Transverse colon (tissue), 4 donors: ENCODE measurements around the gene RCC2. TPM values are rescaled to one million over a fixed set of nuclear protein-coding genes. Genes with fewer than 3 reads are reported as not detected.

Source experiments
- DNase-seq: peaks from one replicate; pipeline ENCODE4 v3.0.0-alpha.2; 2019
- H3K27ac ChIP-seq, 4 donors: fragments of 200-600 bp; sonication (generic); 2 replicates each; pipeline ENCODE4 v1.5.1; 2016 to 2018; ENCODE audit warnings: inconsistent platforms in 4 of 4
- H3K27me3 ChIP-seq: fragments of 200-600 bp; sonication (generic); 2 replicates; pipeline ENCODE4 v1.5.1; 2017; ENCODE audit warnings: inconsistent platforms
- H3K36me3 ChIP-seq, 4 donors: fragments of 200-600 bp; sonication (generic); 2 replicates each; pipeline ENCODE4 v1.5.1; 2017 to 2019; ENCODE audit warnings: inconsistent platforms in 4 of 4
- H3K4me1 ChIP-seq, 4 donors: fragments of 200-600 bp; sonication (generic); 2 replicates each; pipeline ENCODE4 v1.5.1; 2017 to 2020; ENCODE audit warnings: inconsistent platforms in 4 of 4
- H3K4me3 ChIP-seq, 4 donors: fragments of 200-600 bp; sonication (generic); 1 replicate in 1 of 4; 2 replicates in 3 of 4; pipeline versions ENCODE4 v1.5.1 to v1.6.1; 2017 to 2019; ENCODE audit warnings: inconsistent platforms in 4 of 4
- H3K9me3 ChIP-seq, 2 donors: fragments of 200-600 bp; sonication (generic); 2 replicates each; pipeline ENCODE4 v1.5.1; 2017 to 2019; ENCODE audit warnings: inconsistent platforms in 2 of 2
- CTCF ChIP-seq, 5 experiments: fragments of 200-600 bp in 3 of 5; fragments of 450-650 bp in 2 of 5; sonication (generic) in 3 of 5; IDR thresholded peaks; 1 replicate in 2 of 5; 2 replicates in 3 of 5; pipeline ENCODE4 v1.5.1; 2016 to 2017; ENCODE audit warnings: antibody characterized with exemption in 5 of 5, inconsistent platforms in 3 of 5, mild to moderate bottlenecking in 2 of 5, moderate library complexity in 1 of 5
- EP300 ChIP-seq: sonication (generic); formaldehyde crosslinking; IDR thresholded peaks from one replicate; pipeline ENCODE4 v1.6.1; 2017; ENCODE audit warnings: antibody characterized with exemption, low read depth
- POLR2A ChIP-seq: fragments of 450-650 bp; IDR thresholded peaks from one replicate; pipeline ENCODE4 v1.6.1; 2016; ENCODE audit warnings: antibody characterized with exemption, mild to moderate bottlenecking, moderate library complexity
- POLR2AphosphoS5 ChIP-seq, 3 donors: sonication (generic); formaldehyde crosslinking; IDR thresholded peaks; one replicate each; pipeline ENCODE4 v1.6.1; 2016; ENCODE audit warnings: antibody characterized with exemption in 3 of 3
- whole genome bisulfite sequencing, 2 donors: methylation state at CpG; one replicate each; pipeline ENCODE4 v1.1.5; 2018; ENCODE audit warnings: low coverage in 1 of 2; 5-methylcytosine and 5-hydroxymethylcytosine counted together
- in situ Hi-C, 4 donors: fragments of 200-750 bp; cut with MboI; loops; one replicate each; pipeline versions ENCODE4 v1.15.0 to v1.15.1; 2017; ENCODE audit warnings: low sequenced_read_pairs in 3 of 4, low pct_ligation_motif_present in 1 of 4, low pct_unique_long_range_greater_than_20kb in 1 of 4
- intact Hi-C: fragments of 100-400 bp; cut with DNase I; formaldehyde crosslinking; loops from one replicate; pipeline ENCODE4 v1.15.1; 2023; ENCODE audit warnings: low total_unique reads
- total RNA-seq, 4 donors: library from RNA; depleted of rRNA; stranded (reverse); fragments of >200 nt; gene quantifications; one replicate each; pipeline ENCODE4 v1.1.0, GENCODE V29; 2016

RCC2 gene
- total RNA-seq, 4 donors from 2014 or later, result 22.0 to 82.2 (median 25.3) TPM

- no peaks in the 10 kb centered on the region for H3K9me3 ChIP-seq
- intact Hi-C loops, result no loop called here
Observed at GRCh38 chr1:17434601-17435000, 4.9 kb downstream of the RCC2 start.

GRCh38 chr1:17434016-17434415 is 5.5 kb downstream of the RCC2 start:
- no peaks in the 10 kb centered on the region for H3K9me3 ChIP-seq
- H3K27me3 ChIP-seq, result no peaks in the 10 kb centered on the region
- H3K4me3 ChIP-seq, result no peak overlapping the region
- DNase-seq, result no peak
- in situ Hi-C loops (no loop called here), intact Hi-C loops (no loop called here)
- WGBS, 2 donors, result 72 to 83% methylated on average over 2 to 3 of the region's 3 CpGs
- TF ChIP-seq EP300 (no peak), POLR2AphosphoS5 (IDR thresholded peaks at IDR 0.05) (no peak), POLR2A (no peak), CTCF (IDR thresholded peaks at IDR 0.05) (no peak)
- no peak overlapping the region for H3K27ac ChIP-seq
- H3K4me1 ChIP-seq, result peaks cover 5 to 66% (median 19%) of the 10 kb centered on the region in 4 donors
- peaks cover 0 to 3% (median 0%) of the 10 kb centered on the region in 4 donors for H3K36me3 ChIP-seq

More at GRCh38 chr1:17434601-17435000, 4.9 kb downstream of the RCC2 start:
- H3K27ac ChIP-seq, result no peak overlapping the region
- H3K4me3 ChIP-seq, result no peak overlapping the region
- H3K4me1 ChIP-seq, result peaks cover 5 to 60% (median 18%) of the 10 kb centered on the region in 4 donors
- TF ChIP-seq EP300, result no peak
- no peak for TF ChIP-seq POLR2AphosphoS5 (IDR thresholded peaks at IDR 0.05)
- no peak for TF ChIP-seq POLR2A
- no peak for TF ChIP-seq CTCF (IDR thresholded peaks at IDR 0.05)
- peaks cover 0 to 3% (median 0%) of the 10 kb centered on the region in 4 donors for H3K36me3 ChIP-seq
- 68% methylated on average over 9 of the region's 9 CpGs; no CpG with 5 or more reads in 1 of the 2 donors for WGBS, 2 donors
- no peaks in the 10 kb centered on the region for H3K27me3 ChIP-seq
- in situ Hi-C loops, result no loop called here
- DNase-seq, result no peak

GRCh38 chr1:17433261-17433660 is 6.2 kb downstream of the RCC2 start:
- no peak overlapping the region for H3K27ac ChIP-seq
- TF ChIP-seq POLR2AphosphoS5 (IDR thresholded peaks at IDR 0.05), result no peak
- TF ChIP-seq CTCF (IDR thresholded peaks at IDR 0.05), result no peak
- TF ChIP-seq EP300, result no peak
- no peak for TF ChIP-seq POLR2A
- in situ Hi-C loops (no loop called here), intact Hi-C loops (no loop called here)
- no peak overlapping the region for H3K4me3 ChIP-seq
- WGBS, 2 donors, result 93% methylated on average over 13 of the region's 13 CpGs; no CpG with 5 or more reads in 1 of the 2 donors
- no peaks in the 10 kb centered on the region for H3K9me3 ChIP-seq
- no peak for DNase-seq
- H3K27me3 ChIP-seq, result no peaks in the 10 kb centered on the region
- H3K4me1 ChIP-seq, result peaks cover 5 to 73% (median 22%) of the 10 kb centered on the region in 4 donors
- peaks cover 0 to 6% (median 2%) of the 10 kb centered on the region in 4 donors for H3K36me3 ChIP-seq

- 98% methylated on average over 3 of the region's 3 CpGs; no CpG with 5 or more reads in 1 of the 2 donors for WGBS, 2 donors
- Histone ChIP-seq H3K4me1 (peaks cover 5 to 82% (median 29%) of the 10 kb centered on the region in 4 donors), H3K9me3 (no peaks in the 10 kb centered on the region), H3K27me3 (no peaks in the 10 kb centered on the region), H3K36me3 (peaks cover 0 to 6% (median 2%) of the 10 kb centered on the region in 4 donors), H3K4me3 (no peak overlapping the region), H3K27ac (peak overlapping the region in 2 of 4 donors; percentile 1 to 23)
- no peak for DNase-seq
- in situ Hi-C loops (no loop called here), intact Hi-C loops (no loop called here)
- no peak for TF ChIP-seq POLR2AphosphoS5 (IDR thresholded peaks at IDR 0.05)
- no peak for TF ChIP-seq CTCF (IDR thresholded peaks at IDR 0.05)
- no peak for TF ChIP-seq POLR2A
- TF ChIP-seq EP300, result no peak
Observed at GRCh38 chr1:17432412-17432811, 7.1 kb downstream of the RCC2 start.
